Renal cortex interstitium (tissue), 15 donors: Measurements from ENCODE around the gene ATG2B. TPM values are rescaled to one million over a fixed set of nuclear protein-coding genes. Genes with fewer than 3 reads are reported as not detected.

Source experiments
- DNase-seq, 11 donors: peaks; one replicate each; pipeline ENCODE4 v3.0.0-alpha.2; 2013; ENCODE audit warnings: low read depth in 9 of 11, low spot score in 4 of 11; ENCODE audit errors: extremely low read depth in 1 of 11
- long read RNA-seq, 16 experiments: transcript quantifications; one replicate each; lab custom pipeline, GENCODE V29; 2026
- polyA plus RNA-seq, 3 donors: library from polyadenylated mRNA; unstranded; fragments of 120-200 nt; gene quantifications; one replicate each; pipeline ENCODE4 v1.2.1, GENCODE V29; 2013; ENCODE audit not compliant: insufficient read length in 3 of 3

ATG2B gene, protein sequence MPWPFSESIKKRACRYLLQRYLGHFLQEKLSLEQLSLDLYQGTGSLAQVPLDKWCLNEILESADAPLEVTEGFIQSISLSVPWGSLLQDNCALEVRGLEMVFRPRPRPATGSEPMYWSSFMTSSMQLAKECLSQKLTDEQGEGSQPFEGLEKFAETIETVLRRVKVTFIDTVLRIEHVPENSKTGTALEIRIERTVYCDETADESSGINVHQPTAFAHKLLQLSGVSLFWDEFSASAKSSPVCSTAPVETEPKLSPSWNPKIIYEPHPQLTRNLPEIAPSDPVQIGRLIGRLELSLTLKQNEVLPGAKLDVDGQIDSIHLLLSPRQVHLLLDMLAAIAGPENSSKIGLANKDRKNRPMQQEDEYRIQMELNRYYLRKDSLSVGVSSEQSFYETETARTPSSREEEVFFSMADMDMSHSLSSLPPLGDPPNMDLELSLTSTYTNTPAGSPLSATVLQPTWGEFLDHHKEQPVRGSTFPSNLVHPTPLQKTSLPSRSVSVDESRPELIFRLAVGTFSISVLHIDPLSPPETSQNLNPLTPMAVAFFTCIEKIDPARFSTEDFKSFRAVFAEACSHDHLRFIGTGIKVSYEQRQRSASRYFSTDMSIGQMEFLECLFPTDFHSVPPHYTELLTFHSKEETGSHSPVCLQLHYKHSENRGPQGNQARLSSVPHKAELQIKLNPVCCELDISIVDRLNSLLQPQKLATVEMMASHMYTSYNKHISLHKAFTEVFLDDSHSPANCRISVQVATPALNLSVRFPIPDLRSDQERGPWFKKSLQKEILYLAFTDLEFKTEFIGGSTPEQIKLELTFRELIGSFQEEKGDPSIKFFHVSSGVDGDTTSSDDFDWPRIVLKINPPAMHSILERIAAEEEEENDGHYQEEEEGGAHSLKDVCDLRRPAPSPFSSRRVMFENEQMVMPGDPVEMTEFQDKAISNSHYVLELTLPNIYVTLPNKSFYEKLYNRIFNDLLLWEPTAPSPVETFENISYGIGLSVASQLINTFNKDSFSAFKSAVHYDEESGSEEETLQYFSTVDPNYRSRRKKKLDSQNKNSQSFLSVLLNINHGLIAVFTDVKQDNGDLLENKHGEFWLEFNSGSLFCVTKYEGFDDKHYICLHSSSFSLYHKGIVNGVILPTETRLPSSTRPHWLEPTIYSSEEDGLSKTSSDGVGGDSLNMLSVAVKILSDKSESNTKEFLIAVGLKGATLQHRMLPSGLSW (N-terminal part only)
- 10 to 100 TPM; 30.4 to 49.9 (median 31.4) TPM for polyA plus RNA-seq
- long read RNA-seq, donor 1, result 0 reads
- long read RNA-seq, donor 2, result 0 reads
- long read RNA-seq, donor 3, result 0 reads
- long read RNA-seq, donor 4, full-length matches to known transcripts, result 1 of 1 reads
- long read RNA-seq, donor 4, partial matches to known transcripts, result 0 of 1 reads
- long read RNA-seq, donor 4, other reads (novel, unspliced or antisense), result 0 of 1 reads
- long read RNA-seq, donor 5, result 0 reads
- long read RNA-seq, donor 6, partial matches to known transcripts, result 88 of 94 reads
- long read RNA-seq, donor 6, other reads (novel, unspliced or antisense), result 6 of 94 reads
- long read RNA-seq, donor 7, partial matches to known transcripts, result 30 of 30 reads
- long read RNA-seq, donor 7, other reads (novel, unspliced or antisense), result 0 of 30 reads
- long read RNA-seq, donor 8, result 0 reads
- long read RNA-seq, donor 9, result 0 reads
- long read RNA-seq, donor 10, result 0 reads
- long read RNA-seq, donor 11, partial matches to known transcripts, result 48 of 60 reads
- long read RNA-seq, donor 11, other reads (novel, unspliced or antisense), result 12 of 60 reads
- long read RNA-seq, donor 12, result 0 reads
- long read RNA-seq, donor 13, result 0 reads
- long read RNA-seq, donor 14, result 0 reads
- long read RNA-seq, donor 15, result 0 reads
- long read RNA-seq, donor 16, full-length matches to known transcripts, result 1 of 11 reads
- long read RNA-seq, donor 16, partial matches to known transcripts, result 10 of 11 reads
- long read RNA-seq, donor 16, other reads (novel, unspliced or antisense), result 0 of 11 reads

- DNase-seq, result peak; percentile 84 to 95 (median 89)
These were observed at the start of gene ATG2B, which contains the start of gene GSKIP for GRCh38 chr14:96362965-96363750. Gene ATG2B, minus strand, starts transcription at chr14:96363341. Its CDS starts 365 bp downstream, at chr14:96362976. Gene GSKIP, plus strand, starts transcription at chr14:96363526. Its CDS starts 18,722 bp downstream, at chr14:96382248.

DNA sequence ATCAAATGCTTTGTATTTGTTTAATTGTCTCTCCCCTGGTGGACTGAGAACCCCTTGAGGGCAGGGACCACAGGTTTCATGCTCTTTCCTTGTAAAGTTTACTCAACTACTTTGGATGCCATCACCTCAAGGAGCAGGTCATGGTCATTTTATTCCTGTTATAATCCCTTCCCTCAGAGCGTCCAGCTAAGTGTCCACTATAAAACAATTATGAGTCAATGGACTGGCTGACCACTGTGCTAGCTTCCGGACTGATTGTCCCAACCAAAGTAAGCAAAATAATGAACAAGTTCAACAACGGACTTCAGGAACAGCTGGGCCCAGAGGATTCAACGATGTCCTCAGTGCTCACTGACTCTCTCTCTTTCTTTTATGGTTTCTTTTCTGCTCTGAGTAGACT is 47.0 kb upstream of the ATG2B start:
- no peak for DNase-seq

DNA sequence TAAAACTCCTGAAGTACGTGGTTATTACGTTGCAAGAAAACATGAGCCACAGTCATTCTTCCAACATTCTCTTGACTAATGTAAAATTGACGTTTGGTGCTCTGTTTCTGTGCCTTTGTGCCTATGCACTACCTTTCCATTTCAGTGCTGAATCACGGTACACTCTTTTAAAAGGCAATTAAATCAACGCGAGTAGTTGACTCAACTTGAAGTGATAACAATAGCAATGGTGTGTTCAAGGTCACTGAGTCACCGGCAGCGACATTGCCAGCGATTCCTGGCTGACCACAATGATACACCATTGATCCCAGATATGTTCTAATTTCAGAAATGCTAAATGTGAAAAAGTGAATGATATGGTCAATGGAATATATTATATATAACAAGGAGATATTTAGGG is 46.6 kb upstream of the ATG2B start:
- DNase-seq, result no peak

GRCh38 chr14:96408608-96409007 is 45.5 kb upstream of the ATG2B start:
- DNase-seq, result no peak

- no peak for DNase-seq
These were observed 44.9 kb upstream of the ATG2B start for GRCh38 chr14:96407935-96408570.

DNA sequence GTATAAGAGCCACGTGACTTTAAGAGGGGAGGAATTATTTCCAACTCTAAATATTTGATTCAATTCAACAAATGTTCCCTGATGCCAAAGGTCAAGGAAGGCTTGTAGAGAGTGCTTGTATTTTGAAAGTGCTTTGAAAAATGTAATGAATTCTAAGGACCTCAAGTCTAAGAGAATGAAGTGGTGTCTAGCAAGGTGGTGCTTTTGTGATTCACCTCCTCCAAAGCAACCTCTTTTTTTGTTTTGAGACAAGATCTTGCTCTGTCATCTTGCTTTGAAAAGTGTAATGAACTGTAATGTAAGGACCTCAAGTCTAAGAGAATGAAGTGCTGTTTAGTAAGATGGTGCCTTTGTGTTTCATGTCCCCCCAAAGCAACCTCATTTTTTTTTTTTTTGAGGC is 42.5 kb upstream of the ATG2B start:
- DNase-seq, result no peak

DNA sequence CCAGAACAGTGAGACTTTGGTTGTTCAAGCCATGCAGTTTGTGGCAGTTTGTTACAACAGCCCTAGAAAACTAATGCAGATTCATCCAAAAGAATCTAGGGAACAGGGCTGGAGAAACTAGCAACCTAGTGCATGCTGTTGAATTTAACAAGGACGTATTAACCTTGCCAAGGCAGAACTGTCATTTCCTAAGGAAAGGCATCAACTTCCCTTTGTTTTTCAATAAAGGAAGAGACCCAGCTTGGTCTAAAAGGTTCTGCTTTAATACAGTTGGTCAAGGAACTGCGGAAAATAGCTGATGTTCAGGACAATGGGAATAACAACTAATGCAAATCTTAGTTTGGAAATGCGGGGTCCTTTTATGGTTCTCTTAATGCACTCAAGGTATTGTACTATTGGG is 40.3 kb upstream of the ATG2B start:
- DNase-seq, result no peak

DNA sequence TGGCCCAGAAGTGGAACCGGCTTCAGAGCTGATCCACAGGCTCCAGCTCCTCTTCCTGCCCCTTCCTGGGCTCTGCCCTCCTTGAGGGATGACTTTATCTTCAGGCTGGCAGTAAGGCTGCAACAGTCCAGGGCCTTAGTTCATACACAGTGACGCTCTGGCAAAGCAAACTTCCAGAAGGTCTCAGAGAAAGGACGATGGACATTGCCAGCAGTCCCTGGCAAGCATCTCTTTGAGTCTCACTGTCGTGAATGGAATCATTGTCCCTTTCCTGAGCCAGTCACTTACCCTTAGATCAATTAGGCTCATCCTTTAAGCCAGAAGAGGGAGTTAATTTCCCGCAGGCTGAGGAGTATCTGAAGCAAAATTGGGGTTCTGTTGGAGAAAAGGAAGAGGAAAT is 37.4 kb upstream of the ATG2B start:
- DNase-seq, result no peak

GRCh38 chr14:96399405-96399804 is 36.3 kb upstream of the ATG2B start:
- no peak for DNase-seq

GRCh38 chr14:96398921-96399320 is 35.8 kb upstream of the ATG2B start:
- DNase-seq, result no peak

- DNase-seq, result no peak
These were observed 35.3 kb upstream of the ATG2B start for GRCh38 chr14:96398432-96398831.

DNA sequence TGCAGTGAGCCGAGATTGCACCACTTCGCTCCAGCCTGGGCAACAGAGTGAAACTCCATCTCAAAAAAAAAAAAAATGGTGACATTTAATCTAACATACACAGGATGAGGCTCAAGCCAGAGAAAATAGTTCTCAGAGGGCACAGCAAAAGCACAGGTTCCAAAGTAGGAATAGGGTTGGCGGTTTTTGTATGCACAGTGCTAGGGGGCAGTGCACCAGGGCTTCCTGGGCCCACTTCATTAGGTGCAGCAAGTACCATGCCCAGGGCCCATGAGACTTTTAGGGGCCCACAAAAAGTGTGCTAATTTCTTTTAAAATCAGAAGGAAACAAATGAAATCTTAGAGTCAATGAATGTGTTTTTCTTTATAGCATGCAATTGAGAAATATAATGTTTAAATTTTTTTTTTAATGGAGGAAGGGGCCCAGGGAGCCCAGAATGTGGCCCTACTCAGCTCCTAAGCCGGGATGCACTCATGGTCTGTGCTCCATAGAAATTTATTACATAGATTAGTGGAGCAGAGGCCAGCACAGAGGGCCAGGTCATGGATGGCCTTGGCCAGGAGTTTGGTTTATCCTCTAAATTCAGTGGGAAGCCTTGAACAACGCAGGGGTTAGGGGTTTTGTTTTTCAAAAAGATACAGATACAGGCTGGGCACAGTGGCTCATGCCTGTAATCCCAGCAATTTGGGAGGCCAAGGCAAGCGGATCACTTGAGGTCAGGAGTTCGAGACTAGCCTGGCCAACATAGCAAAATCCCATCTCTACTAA is 31.1 kb upstream of the ATG2B start:
- no peak for DNase-seq

GRCh38 chr14:96393071-96393691 is 30.0 kb upstream of the ATG2B start:
- no peak for DNase-seq

DNA sequence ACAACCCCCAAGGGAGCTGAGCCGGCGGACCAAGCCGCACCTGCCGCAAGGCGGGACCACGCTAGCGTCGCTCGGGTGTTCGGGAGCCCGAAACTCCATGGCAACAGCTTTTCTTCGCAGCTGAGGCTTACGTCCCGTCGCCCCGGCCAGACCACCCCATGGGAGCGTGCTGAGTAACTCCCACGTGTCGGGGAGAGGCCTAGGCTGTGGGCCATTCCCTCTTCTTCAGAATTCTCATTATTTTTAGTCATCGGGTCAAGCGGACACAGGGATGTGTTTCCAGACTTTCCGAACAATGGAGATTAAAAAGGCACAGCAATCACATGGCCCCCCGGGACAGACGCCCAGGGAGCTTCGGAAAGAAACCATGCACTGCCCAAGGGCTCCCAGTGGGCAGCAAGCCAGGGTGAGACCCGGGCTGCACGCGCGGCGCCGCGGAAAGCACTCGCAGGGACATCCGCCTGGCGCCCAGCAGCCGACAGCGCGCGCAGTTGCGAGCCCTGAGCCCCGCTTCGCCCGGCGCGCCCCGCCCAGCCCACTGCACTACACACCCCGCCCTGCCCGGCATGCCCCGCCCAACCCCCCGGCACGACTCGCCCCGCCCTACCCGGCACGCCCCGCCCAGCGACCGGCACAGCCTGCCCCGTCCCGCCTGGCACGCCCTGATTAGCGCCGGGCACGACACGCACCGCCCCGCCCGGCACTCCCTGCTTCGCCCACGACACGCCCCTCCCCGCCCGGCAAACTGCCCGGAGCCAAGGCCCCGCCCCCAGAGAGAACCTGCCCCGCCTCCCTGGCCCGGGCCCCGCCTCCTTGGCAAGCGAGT is 28.4 kb upstream of the ATG2B start:
- DNase-seq, result peak; percentile 60 to 89 (median 84)

DNA sequence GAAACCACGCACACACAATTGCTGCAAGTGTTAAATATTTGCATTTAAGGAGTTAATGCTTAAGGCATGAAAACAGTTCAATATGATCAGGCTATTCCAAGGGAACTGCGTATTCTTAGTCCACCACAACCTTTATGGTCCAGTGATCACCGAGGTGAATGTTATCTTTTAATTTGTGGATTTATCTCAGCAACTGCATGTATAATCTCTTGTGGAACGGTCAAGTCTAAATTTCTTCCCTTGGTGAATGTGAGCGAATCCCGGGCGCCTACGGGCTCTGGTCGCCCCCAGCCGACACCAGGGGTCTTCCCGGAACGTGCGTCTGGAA is 27.8 kb upstream of the ATG2B start:
- no peak for DNase-seq
